ENCODE results near the gene TMEM91. TPM values are rescaled to one million over a fixed set of nuclear protein-coding genes. Genes with fewer than 3 reads are reported as not detected.

Gene TMEM91
- total and polyA plus RNA-seq, 9 of the 15 experiments (the other 6 are each of a cell fraction or from before 2014, with no cell fraction given), result 1.2 to 5.2 (median 2.7) TPM

- TF ChIP-seq TAF1 (IDR thresholded peaks at IDR 0.05; ENCODE audit: control insufficient read depth, extremely low read depth, insufficient read depth, low read length, severe bottlenecking), result no peak
- no peak for TF ChIP-seq KAT8 (IDR thresholded peaks at IDR 0.05; ENCODE audit: low read depth)
- no peak for TF ChIP-seq MED1 (CRISPR knock-in tag; IDR thresholded peaks at IDR 0.05; ENCODE audit: borderline replicate concordance)
- no peak for TF ChIP-seq PHTF2 (CRISPR knock-in tag; IDR thresholded peaks at IDR 0.05)
- TF ChIP-seq EWSR1 (IDR thresholded peaks at IDR 0.05; ENCODE audit: borderline replicate concordance, low read depth, partially characterized antibody), result no peak
- peak; percentile 29 for TF ChIP-seq SAP30 (IDR thresholded peaks at IDR 0.05; ENCODE audit: borderline replicate concordance, insufficient read depth, low read depth, low read length, poor library complexity, severe bottlenecking)
- no peak for TF ChIP-seq FOXA3 (CRISPR knock-in tag; conservative IDR thresholded peaks at IDR 0.05 in 1 of 2, IDR thresholded peaks at IDR 0.05 in 1 of 2)
- TF ChIP-seq, protein P1, sequence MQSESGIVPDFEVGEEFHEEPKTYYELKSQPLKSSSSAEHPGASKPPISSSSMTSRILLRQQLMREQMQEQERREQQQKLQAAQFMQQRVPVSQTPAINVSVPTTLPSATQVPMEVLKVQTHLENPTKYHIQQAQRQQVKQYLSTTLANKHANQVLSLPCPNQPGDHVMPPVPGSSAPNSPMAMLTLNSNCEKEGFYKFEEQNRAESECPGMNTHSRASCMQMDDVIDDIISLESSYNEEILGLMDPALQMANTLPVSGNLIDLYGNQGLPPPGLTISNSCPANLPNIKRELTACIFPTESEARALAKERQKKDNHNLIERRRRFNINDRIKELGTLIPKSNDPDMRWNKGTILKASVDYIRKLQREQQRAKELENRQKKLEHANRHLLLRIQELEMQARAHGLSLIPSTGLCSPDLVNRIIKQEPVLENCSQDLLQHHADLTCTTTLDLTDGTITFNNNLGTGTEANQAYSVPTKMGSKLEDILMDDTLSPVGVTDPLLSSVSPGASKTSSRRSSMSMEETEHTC (IDR thresholded peaks at IDR 0.05), result no peak
- no peak for TF ChIP-seq EHMT2 (IDR thresholded peaks at IDR 0.05)
- TF ChIP-seq ZNF445 (CRISPR knock-in tag; IDR thresholded peaks at IDR 0.05; ENCODE audit: low read depth), result no peak
- no peak for TF ChIP-seq ZBTB34 (CRISPR knock-in tag; IDR thresholded peaks at IDR 0.05)
- no peak for TF ChIP-seq ZNF311 (CRISPR knock-in tag; IDR thresholded peaks at IDR 0.05)
- no peak for TF ChIP-seq ELF2 (CRISPR knock-in tag; IDR thresholded peaks at IDR 0.05)
- TF ChIP-seq ZNF431 (CRISPR knock-in tag; IDR thresholded peaks at IDR 0.05), result no peak
- no peak for TF ChIP-seq BACH1 (tag; IDR thresholded peaks at IDR 0.05)
- TF ChIP-seq, protein P2, sequence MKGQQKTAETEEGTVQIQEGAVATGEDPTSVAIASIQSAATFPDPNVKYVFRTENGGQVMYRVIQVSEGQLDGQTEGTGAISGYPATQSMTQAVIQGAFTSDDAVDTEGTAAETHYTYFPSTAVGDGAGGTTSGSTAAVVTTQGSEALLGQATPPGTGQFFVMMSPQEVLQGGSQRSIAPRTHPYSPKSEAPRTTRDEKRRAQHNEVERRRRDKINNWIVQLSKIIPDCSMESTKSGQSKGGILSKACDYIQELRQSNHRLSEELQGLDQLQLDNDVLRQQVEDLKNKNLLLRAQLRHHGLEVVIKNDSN (CRISPR knock-in tag; IDR thresholded peaks at IDR 0.05), result peak; percentile 79
- TF ChIP-seq SMAD1 (IDR thresholded peaks at IDR 0.05; ENCODE audit: low read depth, low read length, partially characterized antibody), result no peak
- TF ChIP-seq ZNF436 (CRISPR knock-in tag; IDR thresholded peaks at IDR 0.05), result no peak
- TF ChIP-seq POLR2B (IDR thresholded peaks at IDR 0.05; ENCODE audit: low read depth, partially characterized antibody), result no peak
- TF ChIP-seq, protein P3, sequence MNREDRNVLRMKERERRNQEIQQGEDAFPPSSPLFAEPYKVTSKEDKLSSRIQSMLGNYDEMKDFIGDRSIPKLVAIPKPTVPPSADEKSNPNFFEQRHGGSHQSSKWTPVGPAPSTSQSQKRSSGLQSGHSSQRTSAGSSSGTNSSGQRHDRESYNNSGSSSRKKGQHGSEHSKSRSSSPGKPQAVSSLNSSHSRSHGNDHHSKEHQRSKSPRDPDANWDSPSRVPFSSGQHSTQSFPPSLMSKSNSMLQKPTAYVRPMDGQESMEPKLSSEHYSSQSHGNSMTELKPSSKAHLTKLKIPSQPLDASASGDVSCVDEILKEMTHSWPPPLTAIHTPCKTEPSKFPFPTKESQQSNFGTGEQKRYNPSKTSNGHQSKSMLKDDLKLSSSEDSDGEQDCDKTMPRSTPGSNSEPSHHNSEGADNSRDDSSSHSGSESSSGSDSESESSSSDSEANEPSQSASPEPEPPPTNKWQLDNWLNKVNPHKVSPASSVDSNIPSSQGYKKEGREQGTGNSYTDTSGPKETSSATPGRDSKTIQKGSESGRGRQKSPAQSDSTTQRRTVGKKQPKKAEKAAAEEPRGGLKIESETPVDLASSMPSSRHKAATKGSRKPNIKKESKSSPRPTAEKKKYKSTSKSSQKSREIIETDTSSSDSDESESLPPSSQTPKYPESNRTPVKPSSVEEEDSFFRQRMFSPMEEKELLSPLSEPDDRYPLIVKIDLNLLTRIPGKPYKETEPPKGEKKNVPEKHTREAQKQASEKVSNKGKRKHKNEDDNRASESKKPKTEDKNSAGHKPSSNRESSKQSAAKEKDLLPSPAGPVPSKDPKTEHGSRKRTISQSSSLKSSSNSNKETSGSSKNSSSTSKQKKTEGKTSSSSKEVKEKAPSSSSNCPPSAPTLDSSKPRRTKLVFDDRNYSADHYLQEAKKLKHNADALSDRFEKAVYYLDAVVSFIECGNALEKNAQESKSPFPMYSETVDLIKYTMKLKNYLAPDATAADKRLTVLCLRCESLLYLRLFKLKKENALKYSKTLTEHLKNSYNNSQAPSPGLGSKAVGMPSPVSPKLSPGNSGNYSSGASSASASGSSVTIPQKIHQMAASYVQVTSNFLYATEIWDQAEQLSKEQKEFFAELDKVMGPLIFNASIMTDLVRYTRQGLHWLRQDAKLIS (CRISPR knock-in tag; IDR thresholded peaks at IDR 0.05), result 0 out of 2 replicates have a peak, but pooled peaks have one; percentile 16
Observed at GRCh38 chr19:41351339-41352245, 24.7 kb upstream of the TMEM91 start (continued).

Data from K562 (cell line).